SK-N-MC (cell line): Measurements from ENCODE around the gene POLR2F.

Experiments
- EZH2 ChIP-seq: fragments of 200-600 bp; sonication (generic); IDR thresholded peaks from one replicate; pipeline ENCODE4 v1.6.1; 2017; ENCODE audit warnings: antibody characterized with exemption
- POLR2AphosphoS5 ChIP-seq: IDR thresholded peaks from 2 replicates; pipeline ENCODE4 v1.6.1; 2012; ENCODE audit warnings: mild to moderate bottlenecking, low read depth, low read length, borderline replicate concordance

DNA sequence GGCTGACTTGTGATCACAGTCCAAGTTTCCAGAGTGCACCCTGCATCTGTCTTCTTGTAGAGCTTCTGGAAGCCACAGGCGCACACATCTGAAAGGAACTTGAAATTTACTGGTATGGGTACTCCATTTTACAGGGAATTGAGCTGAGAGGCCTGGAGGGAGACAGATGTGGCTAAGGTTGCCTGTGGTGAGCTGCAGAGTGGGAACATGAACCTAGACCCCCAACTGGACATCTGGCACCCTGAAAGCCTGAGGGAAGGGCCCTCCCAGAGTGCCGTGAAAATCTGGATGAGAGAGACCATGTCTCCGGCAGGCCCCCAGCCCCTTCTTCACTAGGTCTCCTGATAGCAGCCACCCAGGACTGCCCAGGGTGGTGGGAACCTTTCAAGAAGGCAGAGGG, 53.4 kb downstream of the POLR2F start:
- TF ChIP-seq EZH2 (no peak), POLR2AphosphoS5 (no peak)
